T-helper 1 cell treated with Interleukin-12 subunit alpha and Interleukin-12 subunit beta and Interleukin-4 antibody, amounts not matched to agents 30 ng/mL and 1 ng/mL, for 36 hours (primary cell): ENCODE results near the gene CDCA7L. TPM values are rescaled to one million over a fixed set of nuclear protein-coding genes. Genes with fewer than 3 reads are reported as not detected.
"Not testable (repeated sequence)": the region's sequence is repeated elsewhere in the genome, so short reads cannot be mapped to it uniquely, and the experiment has no call there.

Source experiments
- intact Hi-C: fragments of 100-400 bp; cut with micrococcal nuclease; formaldehyde crosslinking; loops from one replicate; pipeline ENCODE4 v1.15.1; 2024
- total RNA-seq: library from RNA; stranded (reverse); gene quantifications from 2 replicates; pipeline ENCODE4 v1.2.3, GENCODE V29; 2022

CDCA7L gene
- total RNA-seq, 1 donor from 2014 or later: 32.5 TPM

DNA sequence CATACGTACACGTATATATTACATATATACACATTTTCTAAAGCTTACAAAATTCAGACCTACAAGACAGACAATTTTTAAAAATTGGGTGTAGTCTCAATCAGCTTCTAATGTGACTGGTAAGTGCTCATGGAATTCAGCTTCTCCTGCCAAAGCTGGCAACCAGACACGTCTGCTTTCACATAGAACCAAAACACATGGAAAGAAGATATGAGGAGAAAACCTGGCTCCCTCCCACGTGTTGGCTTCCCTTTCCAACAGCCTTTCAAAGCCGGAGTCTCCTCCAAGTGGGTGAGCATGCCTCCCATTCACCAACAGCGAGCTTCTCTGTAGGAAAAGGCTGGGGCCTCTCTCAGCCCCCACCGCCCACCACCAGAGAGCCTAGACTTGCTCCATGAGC lies 33.4 kb downstream of the CDCA7L start:
- intact Hi-C loops: no loop called here

DNA sequence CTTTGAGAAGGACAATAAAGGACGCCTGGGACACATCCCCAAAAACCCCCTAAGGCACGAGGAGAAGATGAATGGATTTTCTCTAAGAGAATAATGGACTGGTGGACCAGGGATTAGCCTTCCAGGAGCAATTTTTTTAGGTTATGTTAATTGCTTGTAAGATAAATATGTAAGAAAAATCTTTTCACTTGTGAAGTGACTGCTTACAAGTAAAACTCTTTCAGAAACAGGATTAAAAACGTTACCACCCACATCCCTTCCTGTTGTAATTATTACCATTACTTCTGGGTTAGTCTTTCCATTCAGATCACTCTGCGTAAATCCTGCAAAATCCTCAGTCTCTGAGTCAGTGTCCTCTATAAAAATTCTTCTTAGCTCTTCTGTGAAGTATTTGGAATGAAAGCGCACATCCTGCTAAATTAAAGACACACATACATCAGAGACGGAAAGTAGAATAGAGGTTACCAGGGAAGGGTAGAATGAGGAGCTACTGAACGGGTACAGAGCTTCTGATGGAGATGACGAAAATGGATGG lies 34.3 kb downstream of the CDCA7L start:
- intact Hi-C loops: no loop called here

DNA sequence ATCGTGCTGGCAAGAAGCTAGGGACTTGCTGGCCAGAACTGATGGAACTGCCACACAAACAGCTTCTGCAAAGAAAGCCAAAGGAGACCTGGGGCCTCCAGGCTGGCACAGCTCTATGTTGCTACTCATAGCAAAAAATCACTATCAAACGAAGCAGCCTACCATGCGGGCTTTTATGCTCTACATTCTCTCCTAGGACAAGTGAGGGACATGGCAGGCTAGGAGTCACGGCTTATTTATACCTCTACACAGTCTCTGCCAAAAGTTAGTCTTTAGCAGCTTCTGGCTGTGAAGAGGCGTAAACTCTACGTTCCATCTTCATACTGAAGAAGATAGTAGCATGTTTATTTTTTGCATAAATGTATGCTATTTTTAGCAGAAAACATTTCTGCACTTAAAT lies 35.4 kb downstream of the CDCA7L start:
- intact Hi-C loops: no loop called here

DNA sequence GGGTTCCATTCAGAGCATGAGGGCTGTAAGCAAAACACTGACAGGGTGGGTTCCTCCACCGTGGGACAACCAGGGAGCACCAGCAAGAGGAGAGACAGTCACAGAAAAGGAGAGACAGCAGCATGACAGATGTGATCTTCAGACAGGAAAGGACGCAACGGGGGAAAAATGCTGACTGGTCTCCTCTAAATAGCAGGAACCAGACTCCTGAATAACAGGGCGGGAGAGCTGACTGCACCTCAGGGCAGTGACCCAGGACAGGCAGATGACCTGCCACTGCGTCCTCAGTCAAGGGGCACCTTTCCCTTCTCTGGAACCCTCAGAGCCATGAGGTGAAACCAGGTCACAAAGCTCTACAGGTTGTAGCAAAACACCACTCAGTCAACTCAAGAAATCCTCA lies 37.0 kb downstream of the CDCA7L start:
- intact Hi-C loops: no loop called here

DNA sequence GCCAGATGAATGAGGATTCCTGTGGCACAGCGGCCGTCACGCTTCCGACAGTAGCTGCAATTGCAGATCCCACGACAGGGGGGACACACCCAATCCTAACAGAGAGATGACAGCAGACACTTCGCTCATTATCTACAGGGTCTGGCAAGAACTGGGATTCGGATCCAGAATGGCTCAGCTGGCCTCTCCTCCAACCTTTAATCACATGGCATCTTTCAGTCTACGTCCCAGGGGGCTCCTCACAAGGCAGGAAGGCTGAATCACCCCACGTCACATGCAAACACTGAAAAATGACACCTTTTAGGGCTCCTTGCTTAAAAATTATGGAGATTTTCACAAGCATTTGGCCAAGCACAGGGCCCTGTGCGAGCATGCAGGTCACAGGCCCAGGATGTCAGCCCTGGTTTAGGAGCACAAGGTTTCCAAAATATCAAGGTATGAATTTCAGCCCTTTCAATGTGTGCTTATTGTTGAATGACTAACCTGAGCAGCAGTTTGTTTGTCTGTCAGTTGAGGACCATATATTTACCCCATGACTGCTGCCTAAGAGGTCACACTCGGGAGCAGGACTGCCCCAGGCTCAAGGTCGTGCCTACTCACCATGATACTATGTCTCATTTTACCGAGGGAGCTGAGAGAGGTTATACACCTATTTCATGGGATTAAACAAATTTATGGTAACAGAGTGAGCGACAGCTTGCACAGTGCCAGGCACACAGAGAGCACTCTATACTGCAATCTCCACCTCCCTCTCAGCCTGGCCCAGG lies 42.5 kb downstream of the CDCA7L start:
- intact Hi-C loops: no loop called here

DNA sequence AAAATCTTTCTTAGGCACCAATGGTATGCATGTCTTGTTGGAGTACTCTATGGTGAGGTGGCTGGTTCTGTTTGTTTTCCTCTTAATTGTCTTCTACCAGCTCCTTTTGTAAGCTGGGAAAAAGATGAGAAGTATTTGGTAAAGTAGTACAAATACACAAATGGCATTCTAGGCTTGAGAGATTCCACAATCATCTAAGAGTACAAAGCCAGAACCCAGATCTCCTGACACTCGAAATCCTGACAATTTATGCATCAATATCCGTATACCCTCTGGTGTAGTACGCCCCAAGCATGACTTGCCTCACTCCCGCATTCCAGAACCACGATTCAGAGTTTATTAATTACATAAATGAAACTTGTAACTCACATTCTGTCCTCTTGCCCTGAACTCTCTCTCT lies 43.5 kb downstream of the CDCA7L start:
- intact Hi-C loops: no loop called here

DNA sequence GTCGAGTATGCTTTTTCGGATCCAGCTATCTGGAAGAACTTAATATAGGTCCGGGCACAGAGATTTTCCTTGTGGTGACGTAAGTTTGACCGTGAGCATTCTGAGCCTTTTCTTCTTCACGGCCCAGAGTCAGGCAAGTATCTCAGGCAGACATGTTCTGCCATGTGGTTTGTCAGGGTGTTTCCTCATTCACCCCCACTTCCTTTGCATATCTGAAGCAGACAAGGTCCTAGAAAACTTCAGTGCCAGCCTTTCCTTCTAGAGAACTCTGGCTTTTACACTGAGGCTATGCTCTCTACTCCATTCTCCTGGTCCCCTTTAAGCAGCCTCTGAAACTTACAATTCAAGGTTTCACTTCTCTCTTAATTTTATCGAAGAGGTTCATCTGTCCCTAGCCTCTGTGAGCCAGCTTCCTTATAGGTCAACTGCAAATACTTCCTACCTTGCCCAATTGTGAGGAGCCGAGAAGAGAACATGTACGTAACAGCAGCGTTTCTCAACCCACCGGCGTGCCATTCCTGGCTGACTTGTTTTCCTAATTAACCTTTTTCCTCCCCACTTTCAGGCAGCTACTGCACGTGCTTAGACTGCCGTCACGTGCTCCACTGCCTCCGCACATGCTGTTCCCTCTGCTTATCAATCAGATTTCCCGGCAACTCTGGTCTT lies 47.3 kb downstream of the CDCA7L start:
- intact Hi-C loops: loop anchor here (1.0 to 5.0 kb wide), 3 partner anchors 47 to 646 kb away; partner anchors contain the start of gene CDCA7L

DNA sequence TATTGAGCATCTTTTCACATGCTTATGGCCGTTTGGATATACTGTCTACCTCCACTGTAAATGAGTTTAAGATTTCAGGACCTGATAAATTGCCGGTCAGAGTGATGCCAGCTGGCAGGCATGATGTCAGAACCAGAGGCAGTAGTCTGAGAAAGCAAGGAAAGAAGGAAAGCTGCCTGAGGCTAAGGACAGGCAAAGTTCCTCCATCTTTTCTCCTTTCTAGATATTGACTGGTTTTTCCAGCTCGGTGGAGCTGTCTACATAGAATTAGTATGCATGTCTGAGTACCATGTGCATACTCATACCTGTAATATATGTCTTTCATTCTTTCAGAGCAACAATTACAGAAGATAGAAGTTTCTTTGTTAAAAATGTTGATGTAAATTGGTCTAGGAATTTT lies 52.3 kb downstream of the CDCA7L start:
- intact Hi-C loops: no loop called here

DNA sequence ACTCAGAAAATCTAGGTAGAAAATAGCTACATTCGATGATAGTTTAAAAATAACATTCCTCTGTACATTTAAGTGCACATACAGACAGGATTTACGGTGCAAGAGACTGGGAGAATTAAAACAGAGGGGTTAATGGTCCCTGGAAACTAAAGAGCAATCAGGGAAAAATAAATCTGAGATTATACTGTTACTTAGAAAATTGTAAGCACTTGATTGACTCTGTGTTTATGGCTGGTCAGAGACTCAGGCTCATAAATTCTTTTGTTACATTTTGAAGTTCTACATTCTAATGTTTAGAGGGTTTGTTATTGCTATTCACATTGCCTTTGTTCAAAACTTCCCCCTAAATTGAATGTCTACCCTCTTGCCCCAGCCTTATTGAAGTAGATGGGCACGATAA lies 54.4 kb downstream of the CDCA7L start:
- intact Hi-C loops: no loop called here

DNA sequence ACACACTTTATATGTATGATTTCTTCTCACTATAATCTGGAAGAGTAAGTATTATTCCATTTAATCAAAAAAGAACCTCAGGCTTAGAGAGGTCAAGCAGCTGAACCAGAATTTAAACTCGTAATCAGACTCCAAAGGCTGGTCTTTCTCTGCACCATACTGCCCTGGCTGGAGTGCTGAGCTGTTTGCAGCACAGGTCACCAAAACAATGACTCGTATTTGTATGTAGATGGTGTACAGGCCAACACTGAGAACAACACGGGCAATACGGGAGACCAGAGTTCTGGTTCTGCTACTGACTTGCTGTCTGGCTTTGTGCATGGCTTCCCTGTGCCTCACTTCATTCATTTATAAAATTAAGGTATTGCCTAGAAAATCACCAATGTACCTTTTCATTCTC lies 57.9 kb downstream of the CDCA7L start:
- intact Hi-C loops: no loop called here

DNA sequence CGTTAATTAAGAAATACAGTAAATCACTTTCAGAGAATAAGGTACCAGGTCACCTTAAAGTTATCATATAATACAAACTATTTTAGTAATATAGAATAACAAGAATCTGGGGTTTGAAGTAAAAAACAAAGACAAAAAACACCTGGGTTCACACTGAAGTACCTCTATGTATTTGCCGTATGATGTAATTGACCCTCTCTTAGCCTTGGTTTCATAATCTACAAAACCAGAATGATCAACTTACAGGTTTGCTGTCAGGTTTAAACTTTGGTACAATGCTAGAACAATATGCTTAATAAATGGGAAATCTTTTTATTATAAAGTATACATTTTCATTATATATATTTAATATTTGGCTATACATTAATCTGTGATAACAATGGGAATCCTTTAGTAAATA lies 58.3 kb downstream of the CDCA7L start:
- intact Hi-C loops: no loop called here

DNA sequence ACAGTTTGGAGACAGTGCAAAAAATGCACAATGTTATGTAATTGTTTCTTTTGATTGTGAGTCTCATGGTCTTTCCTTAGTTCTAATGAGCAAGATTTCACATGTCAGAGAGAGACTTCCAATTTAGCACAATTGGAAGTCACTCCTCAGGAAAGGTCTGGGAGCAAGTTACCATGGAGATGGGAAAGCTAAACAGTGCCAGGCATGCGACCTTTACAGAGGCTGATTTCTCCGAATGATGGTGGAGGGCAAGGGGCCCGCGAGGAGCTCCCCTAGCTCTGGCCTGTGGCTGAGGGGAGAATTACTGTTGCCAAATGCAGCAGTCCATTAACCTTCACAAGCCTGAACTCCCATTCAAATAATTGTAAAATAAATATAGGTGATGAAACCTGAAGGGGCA lies 59.3 kb downstream of the CDCA7L start:
- intact Hi-C loops: no loop called here

DNA sequence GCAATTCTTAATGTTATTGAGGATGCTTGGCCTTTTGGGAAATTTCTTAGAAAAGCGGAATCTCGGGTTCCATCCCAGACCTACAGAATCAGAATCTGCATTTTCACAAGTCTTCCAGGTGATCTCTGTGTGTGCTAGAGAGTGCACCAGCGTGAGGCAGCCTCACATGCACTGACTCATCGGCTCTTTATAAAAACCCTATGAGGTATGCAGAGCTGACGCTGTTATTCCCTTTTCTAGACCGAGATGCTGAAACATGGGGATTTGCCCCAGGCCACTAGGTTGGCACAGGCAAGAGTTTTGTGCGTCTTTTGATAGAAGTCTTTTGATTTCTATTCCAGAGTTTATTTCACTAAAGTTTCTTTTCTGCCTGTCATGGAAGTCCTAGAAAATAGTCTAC lies 61.2 kb downstream of the CDCA7L start:
- intact Hi-C loops: no loop called here

DNA sequence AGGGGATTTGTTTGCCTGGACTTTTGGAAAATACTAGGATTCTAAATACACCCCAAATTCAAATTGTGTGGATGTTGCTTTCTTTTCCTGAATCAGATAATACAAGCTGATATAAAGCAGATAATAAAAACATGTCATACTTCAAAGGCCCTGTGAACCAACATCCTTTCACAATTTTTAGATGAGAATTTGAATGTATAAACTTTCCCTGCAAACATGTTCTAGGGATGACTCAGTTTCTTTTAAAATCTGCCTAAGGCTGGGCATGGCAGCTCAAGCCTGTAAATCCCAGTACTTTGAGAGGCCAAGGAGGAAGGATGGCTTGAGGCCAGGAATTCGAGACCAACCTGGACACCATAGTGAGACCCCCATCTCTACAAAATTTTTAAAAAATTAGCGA lies 62.2 kb downstream of the CDCA7L start:
- intact Hi-C loops: not testable (repeated sequence)

DNA sequence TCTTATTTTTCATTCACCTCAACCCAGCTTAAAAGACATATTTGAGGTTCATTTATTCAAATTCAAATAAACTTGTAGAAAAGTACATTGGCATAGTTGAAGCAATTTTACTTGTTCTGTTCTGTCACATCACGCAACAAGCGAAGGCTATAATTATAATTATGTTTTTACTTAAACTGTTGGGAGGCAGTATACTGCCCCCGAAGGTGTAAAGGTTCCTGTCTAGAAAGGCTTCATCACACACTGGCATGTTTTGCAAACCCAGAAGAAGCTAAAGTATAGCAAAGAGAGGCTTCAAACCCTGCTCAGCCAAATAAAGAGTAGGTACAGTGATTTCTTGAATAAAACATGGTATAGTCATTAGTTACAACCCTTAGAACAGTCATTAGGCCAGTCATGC lies 62.6 kb downstream of the CDCA7L start:
- intact Hi-C loops: no loop called here

DNA sequence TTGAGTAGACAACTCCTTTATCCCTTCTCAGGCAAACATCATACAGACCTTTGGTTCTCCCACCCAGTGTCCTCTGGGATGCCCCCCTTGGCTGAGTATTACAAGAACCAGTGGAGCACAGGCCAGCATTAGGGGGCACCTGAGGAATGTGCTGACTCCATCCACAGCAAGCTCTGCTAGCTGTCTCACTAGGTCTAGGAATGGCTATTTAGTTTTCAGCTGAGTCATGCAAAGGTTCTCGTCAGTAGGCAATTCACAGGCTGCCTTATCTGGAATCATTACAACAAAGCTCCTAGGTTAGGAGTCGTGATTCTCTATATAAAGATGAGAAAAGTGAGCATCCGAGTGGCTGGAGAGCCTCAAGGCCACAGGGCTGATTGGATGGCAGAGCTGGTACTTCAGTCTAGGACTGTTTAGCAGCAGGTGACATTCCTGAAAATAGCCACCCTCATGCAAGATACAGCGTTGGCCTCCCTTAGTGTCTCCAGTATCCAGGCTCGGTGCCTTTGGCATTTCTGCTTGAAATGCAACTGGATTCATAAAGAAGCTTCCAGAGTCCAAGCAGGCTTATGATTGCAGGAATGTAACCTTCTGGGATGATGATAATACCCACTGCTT lies 75.8 kb downstream of the CDCA7L start:
- intact Hi-C loops: no loop called here

DNA sequence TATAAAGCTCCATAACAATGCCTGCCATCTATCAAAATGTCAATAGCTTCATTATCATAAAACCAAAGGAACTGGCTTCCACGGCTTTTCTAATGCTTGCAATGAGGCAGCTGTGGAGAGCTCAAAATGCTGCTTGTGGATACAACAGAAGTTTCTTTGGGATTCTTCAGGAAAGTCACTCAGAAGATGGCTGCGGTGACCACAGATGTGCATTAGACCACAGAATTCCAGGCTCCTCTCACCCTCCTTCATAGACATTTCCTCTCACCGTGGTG lies 77.2 kb downstream of the CDCA7L start:
- intact Hi-C loops: no loop called here

DNA sequence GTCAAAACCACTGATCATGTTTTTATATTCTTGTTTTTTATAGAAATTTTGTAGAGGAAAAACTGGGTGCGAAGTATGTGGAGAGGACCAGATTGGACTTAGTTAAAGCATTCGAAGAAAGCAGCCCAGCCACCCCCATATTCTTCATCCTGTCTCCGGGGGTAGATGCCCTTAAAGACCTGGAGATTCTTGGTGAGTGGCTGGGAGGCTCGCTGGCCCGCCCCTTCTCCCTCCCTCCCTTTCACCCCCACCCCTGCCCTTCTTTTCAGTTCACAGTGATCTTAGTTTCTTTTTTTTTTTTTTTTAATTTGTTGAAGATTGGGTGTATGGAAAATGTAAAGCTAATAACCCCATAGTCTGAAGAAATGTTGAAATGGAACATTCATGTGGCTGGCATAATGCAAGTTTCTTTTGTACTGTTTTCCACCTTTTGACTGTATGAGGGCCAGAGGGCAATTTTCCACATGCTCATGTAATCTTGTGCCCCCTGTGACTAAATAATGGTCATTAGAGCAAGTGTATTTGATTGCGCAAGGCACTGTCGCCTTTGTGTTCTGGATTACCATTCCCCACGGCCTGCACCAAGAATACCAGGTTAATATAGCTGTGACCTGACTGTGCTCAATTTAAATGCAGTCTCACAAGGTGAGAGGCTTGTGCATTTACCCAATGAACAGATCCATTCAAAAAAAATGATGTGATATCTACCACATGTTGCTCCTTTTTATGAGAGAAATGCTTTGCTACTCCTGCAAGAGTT lies 77.7 kb downstream of the CDCA7L start:
- intact Hi-C loops: no loop called here

DNA sequence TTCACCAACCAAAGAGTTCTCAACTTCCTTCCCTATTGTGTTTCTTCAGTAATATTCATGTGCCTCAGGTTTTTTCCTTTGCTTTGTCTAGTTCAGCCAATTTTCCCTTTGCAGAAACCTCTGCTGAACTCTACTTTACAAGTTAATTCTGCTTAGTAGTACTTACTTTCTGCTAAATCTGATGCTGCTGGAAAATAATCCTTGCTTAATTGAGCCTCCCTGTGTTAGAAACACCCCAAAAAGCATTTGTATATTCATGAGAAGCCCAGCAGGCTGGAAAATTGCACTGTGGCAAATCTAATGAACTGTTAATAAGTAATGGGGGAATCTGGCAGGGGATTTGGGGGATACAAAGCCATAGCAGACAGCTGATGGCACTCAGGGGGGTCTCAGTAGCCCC lies 78.5 kb downstream of the CDCA7L start:
- intact Hi-C loops: no loop called here

DNA sequence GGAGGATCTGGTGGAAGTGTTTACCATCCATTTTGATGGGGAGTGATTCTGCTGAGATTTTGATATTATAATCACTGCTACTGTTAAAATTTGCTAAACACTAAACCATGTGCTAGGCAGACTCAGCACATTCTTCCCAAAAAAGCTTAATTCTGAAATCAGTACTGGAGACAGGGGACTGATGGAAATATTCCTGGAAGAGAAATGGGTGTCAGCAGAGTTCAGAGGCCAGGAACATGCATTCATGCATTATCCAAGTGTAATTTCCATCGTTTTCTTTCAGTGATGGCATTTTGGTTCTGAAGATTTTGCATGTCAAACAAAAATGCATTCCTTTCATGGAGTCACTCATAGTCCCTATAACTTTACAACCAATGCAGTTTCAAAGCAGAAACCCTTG lies 79.0 kb downstream of the CDCA7L start:
- intact Hi-C loops: no loop called here

DNA sequence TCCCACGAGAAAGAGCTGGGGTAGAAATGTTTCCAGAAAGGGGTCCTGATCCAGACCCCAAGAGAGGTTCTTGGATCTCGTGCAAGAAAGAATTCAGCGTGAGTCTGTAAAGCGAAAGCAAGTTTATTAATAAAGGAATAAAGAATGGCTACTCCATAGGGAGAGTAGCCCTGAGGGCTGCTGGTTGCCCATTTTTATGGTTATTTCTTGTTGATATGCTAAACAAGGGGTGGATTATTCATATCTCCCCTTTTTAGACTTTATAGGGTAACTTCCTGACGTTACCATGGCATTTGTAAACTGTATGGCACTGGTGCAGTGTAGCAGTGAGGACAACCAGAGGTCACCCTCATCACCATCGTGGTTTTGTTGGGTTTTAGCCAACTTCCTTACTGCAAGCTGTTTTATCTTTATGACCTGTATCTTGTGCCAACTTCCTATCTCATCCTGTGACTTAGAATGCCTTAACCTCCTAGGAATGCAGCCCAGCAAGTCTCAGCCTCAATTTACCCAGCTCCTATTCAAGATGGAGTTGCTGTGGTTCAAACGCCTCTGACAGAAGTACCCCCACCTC lies 80.0 kb downstream of the CDCA7L start:
- intact Hi-C loops: not testable (repeated sequence)
